IPS-18c (cell line): ENCODE results near the gene PMEPA1.

Source experiments
- H3K4me3 ChIP-seq: 2 replicates; pipeline ENCODE4 v1.7.0; 2013; ENCODE audit warnings: low read depth, mild to moderate bottlenecking, low read length, moderate library complexity; ENCODE audit not compliant: insufficient read depth
- H3K9me3 ChIP-seq: one replicate; pipeline ENCODE4 v1.6.1; 2013; ENCODE audit warnings: mild to moderate bottlenecking, low read length, moderate library complexity; ENCODE audit not compliant: control insufficient read depth, insufficient read depth

The PMEPA1 gene

DNA sequence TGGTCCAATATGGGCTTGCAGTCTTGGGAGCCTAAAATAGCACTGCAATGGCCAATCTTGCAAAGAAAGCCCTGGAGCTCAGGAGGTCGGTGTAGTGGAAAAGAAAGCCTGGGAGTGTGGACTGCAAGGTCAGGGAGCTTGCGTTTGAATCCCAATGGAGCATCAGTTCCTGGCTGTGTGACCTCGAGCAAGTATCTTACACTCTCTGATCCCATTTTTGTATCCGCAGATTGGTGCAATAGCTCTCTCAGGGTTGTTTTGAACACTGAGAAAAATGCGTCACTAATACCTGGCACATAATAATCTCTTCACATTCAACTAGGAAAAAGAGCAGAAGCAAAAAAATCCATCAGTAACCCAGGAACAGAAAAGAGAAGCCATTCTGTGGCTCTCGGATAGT is 7.3 kb downstream of the PMEPA1 start:
- no peak overlapping the region for H3K4me3 ChIP-seq
- H3K9me3 ChIP-seq, result peaks cover 3% of the 10 kb centered on the region

DNA sequence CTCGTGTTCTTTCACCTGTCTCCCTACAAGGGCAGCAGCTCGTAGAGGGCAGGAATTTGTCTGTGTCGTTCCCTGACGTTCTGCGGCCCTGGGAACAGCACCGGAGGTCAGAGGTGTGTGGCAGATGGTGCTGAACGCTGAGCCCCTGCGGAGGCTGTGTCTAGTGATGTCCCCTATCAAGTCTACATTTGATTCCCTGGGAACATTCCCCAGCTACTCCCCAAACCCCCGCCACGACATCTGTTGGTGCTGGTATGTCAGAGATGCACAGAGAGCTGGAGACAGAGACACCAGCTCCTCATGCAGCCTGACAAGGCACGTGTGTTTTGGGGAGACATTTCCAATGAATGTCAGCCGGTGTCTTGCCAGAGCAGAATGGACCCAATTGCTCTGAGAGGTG is 7.7 kb downstream of the PMEPA1 start:
- H3K4me3 ChIP-seq, result no peak overlapping the region

DNA sequence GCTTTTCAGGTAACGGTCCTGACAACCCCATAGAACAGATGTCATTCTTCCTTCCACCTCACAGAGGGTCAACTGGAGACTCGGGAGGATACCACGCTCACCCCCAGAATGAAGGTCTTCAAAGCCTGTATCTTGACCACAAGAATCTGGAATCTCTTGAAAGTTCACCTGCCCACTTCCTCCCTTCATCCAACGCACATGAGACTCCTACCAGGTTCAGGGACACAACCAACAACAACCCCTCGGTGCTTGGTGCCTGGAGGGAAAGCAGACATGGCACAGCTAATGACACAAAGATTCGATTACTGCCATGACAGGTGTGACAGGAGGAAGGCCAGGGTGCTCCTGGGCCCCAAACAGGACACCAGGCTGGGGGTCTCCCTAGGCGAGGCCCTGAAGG is 8.2 kb downstream of the PMEPA1 start:
- peaks cover 3% of the 10 kb centered on the region for H3K9me3 ChIP-seq
- H3K4me3 ChIP-seq, result no peak overlapping the region

More for the DNA sequence above, 7.7 kb downstream of the PMEPA1 start:
- peaks cover 3% of the 10 kb centered on the region for H3K9me3 ChIP-seq

DNA sequence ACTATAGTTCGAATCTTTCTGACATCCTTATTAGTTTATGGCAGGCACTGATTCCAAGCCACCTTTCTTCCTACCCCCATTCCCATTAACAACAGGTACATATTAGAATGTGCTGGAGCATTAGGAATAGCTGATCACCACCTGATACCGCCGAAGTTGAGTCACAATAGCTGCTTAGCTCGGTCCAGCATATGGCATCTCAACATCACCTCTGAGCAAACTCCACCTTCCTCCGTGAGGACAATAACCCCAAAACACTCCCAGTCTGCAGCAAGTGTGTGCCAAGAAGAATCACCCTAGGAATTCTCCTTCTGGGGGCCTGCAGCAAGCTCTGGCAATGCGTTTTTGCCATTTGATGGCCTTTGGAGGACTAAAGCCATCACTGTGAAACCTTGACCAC is 8.7 kb downstream of the PMEPA1 start:
- Histone ChIP-seq H3K9me3 (peaks cover 3% of the 10 kb centered on the region), H3K4me3 (no peak overlapping the region)

DNA sequence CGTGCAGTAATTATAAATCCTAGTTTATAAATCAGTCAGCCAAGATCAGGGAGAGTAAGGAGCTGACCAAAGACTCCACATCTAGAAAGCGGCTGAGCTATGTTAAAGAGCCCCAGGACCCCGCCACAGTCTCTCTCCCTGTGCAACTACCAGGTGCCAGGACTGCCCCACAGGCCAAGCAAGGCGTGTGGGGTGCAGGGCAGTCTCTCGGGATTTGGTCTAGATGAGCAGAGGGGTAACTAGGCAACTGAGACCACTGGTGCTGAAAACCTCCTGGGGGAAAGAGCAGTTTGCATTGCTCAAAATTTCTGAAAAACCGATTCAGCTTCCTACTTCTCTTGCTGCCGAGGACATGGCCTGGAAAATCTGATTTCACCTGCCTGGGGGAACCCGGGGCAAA is 10.4 kb downstream of the PMEPA1 start:
- H3K4me3 ChIP-seq, result no peak overlapping the region

DNA sequence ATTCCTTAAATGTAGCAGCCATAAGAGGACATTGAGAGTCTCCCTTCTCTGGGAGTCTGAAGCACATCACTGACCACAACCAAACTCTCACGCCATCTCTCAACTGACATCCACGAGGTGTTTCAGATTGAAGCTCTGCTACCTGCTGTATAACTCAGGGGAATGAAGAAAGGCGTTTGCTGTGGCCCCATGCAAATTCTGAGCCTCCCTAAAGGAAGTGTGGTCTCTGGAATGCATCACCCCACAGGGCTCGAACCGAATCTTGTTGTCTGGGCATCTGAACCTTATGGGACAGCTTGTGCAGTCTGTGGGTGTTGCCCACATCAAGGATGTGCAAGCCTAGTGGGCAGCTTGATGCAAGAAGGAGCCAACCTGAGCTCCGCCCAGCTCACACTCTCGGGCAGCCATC is 10.9 kb downstream of the PMEPA1 start:
- no peak overlapping the region for H3K4me3 ChIP-seq
- H3K9me3 ChIP-seq, result no peaks in the 10 kb centered on the region

More for the DNA sequence above, 10.4 kb downstream of the PMEPA1 start:
- no peaks in the 10 kb centered on the region for H3K9me3 ChIP-seq

DNA sequence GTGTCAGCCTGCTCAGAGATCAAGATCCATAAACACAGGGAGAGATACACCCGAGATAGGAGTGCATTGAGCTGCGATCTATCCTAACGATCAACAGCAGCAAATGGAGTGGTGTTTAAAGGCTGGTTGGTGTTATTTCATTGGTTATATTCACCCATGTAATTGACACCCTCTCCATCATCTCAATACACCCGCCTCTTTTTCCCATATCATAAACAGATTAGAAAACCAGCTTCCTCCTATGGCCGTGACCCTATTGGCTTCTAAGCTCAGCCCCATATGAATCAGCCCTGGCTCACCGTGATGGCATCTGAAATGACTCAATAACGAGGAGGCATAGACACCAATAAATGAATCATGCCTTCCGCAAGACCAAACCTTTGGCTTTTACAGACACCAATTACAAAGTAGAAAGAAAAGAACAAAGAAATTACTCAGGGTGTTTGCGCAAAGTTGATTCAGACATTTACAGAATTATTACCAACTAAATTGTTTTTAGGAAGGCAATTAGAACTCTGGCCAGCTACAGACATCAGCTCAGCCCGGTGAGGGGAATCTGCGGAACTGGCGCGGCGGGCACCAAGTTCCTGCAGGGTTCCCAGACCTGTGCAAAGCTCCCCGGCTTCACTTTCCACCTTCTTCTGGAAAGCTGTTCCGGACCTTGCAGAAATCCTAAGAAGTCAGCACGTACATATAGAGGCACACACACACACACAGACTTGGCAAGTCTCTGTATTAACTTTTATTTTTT is 11.5 kb downstream of the PMEPA1 start:
- Histone ChIP-seq H3K4me3 (no peak overlapping the region), H3K9me3 (no peaks in the 10 kb centered on the region)

DNA sequence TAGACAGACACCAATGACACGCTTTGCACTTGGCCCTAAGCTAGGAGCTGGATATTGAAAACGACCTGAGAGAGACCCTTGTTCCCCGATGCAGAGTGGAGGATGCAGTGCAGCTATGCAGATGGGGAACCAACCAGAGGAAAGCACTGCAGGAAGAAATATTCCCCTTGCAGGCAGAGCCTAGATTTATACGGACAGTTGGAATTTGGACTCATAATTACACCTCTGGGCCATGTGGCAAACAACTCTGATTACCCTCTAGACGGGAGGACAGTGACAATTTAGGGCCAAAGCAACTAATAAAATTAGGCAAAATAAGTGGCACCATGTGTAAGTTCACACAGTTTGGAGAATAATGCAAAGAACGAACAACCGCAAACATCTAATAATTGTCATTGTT is 12.3 kb downstream of the PMEPA1 start:
- no peaks in the 10 kb centered on the region for H3K9me3 ChIP-seq

DNA sequence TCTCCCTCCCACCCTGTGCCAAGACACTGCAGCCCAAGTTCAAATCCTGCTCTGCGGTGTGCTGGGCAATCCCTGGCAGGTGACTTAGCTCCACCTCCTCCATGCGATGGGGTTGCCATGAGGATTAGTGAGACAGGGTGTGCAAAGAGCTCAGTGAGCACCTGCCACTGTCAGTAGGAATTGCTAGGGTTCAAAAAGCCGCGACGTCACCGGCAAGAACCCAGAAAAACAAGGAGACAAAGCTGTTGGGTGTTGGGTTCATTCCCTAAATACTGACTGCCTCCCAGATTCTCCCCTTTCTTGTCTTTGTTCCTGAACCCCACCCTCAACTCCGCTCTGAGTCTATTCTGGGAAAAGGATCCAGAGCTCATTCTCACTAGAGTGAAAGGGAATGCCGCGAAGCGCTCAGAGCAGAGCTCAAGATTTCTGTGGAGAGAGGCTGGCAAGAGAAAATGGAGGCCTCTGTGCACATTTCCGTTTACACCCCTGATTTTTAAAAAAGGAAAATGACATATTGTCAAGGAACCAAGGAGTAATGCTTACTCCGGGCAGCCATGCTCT is 13.3 kb downstream of the PMEPA1 start:
- no peak overlapping the region for H3K4me3 ChIP-seq
- H3K9me3 ChIP-seq, result no peaks in the 10 kb centered on the region

More for the DNA sequence above, 12.3 kb downstream of the PMEPA1 start:
- no peak overlapping the region for H3K4me3 ChIP-seq

DNA sequence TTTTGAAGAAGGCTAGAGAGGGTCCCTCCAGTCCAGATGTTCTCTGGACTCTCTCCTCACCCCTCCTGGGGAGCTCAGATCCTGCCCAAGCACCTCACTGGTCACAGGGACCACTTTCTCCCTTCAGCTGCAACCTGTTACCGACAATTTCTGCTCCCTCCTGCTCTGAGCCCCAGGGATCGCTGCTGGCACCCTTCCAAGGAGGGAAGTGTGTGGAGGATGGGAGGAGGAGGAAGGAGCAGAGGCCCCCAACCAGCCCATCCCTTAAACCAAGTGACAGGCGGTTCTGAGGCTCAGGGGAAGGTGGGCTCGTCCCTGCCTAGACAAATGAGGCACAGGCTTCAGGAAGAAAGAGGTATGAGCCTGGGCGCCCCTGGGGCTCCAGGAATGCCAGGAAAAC is 13.9 kb downstream of the PMEPA1 start:
- Histone ChIP-seq H3K9me3 (no peaks in the 10 kb centered on the region), H3K4me3 (no peak overlapping the region)

DNA sequence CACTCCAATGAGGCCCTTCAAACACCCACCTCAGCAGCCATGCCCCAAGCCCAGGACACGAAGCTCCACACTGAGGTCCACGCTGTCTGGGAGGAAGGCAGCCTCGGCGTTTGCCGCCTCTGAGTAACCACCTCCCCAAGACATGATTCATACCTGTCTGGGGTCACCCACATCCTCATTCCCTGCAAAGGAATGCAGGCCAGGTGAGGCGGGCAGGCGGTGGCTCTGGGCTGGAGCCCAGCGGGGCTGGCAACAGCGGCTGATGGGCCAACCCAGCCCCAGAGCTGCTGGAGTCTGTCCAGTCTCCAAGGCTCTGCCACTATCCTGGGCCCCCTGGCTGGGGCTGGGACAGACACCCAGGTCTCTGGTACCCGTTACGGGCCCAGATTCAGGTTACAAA is 14.8 kb downstream of the PMEPA1 start:
- no peaks in the 10 kb centered on the region for H3K9me3 ChIP-seq
- H3K4me3 ChIP-seq, result no peak overlapping the region

DNA sequence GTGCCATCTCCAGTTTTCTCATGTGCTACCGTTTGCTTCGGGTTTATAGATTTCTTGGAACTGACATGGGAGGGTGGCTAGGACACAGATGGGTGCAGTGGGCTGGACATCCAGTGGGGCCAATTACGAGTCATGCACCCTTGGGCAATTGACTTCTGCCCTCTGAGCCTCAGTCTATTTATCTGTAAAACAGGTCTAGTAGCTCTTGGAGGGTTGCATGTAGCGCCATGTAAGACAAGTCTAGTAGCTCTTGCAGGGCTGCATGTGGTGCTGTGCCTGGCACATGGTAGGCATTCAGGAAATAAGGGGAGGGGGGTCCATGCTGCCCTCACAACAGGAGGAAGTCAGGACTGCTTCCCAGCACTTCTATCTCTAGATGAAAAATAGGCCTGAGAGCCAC is 15.3 kb downstream of the PMEPA1 start:
- Histone ChIP-seq H3K9me3 (no peaks in the 10 kb centered on the region), H3K4me3 (no peak overlapping the region)

DNA sequence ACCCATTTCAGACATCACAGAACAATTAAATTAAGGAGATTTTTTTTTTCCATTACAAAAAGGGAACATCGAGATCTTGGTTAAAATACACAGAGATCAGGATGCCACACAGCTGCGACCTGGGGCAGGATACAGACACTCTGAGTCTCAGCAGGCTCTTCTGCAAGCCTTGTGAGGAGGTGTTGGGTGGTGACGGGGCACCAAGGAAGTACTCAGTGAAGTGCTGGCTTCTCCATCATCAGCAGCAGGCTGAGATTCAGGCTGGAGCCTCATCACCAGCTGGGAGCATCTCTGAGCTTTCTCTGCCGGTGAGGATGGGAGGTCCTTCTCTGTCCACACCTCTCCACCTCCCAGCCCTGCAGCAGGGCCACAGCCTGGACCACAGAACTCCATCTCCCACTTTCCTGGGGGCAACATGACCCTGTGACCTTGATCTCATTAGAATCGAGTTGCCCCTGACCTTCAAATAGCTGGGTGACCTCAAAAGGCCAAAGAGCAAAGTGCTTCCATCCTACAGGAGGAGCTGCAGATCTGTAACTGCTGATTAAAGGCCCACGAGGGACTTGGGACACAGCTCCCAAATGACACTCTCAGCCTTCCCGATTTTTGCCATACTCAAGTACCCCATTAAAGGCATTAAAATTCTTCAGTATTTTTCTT is 16.0 kb downstream of the PMEPA1 start:
- H3K4me3 ChIP-seq, result no peak overlapping the region

DNA sequence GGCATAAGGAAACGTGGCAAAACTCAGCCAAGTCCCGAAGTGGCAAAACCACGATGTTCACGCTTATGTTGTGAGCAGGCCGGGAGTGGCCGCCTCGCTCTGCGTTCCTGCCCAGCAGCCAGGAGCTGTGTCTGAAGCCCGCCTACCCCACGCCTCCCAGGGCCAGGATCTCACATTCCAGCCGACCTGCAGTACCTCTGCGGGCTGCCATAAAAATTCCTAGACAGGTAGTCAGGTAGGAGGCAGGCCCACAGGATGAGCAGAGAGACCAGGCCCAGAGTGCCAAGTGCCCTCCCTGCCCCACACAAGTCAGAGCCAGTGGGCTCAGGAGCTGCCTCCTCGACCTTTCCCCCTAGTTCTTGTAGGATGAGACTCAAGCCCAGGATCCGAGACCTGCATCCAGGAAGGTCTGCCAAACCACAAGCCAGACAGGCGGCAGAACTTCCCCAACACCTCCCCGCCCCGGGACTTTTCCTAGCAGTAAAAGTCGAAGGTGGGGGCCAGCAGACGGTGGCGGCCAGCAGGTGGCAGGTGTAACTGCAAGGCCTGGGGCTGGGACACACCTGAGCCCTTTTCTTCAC is 16.7 kb downstream of the PMEPA1 start:
- no peak overlapping the region for H3K4me3 ChIP-seq
- no peaks in the 10 kb centered on the region for H3K9me3 ChIP-seq

More for the DNA sequence above, 16.0 kb downstream of the PMEPA1 start:
- H3K9me3 ChIP-seq, result no peaks in the 10 kb centered on the region

DNA sequence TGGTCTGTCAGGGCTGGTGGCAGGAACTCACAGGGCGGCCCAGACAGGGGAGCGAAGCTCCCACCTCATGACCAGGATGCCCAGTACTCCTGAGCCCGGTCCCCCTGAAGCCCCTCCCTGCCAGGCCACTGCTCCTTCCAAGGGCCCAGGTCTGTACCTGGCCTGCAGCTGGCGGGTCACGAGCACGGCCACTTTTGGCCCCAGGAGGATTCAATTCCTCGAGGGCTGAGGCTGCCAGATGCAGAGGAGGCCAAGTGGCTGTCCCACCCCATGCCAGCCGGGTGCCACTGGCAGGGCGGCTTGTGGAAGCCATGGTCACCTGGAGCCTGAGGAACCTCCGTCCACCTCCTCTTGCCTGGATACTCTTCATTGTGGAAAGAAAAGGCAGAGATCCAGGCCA is 17.4 kb downstream of the PMEPA1 start:
- H3K4me3 ChIP-seq, result no peak overlapping the region
- no peaks in the 10 kb centered on the region for H3K9me3 ChIP-seq

DNA sequence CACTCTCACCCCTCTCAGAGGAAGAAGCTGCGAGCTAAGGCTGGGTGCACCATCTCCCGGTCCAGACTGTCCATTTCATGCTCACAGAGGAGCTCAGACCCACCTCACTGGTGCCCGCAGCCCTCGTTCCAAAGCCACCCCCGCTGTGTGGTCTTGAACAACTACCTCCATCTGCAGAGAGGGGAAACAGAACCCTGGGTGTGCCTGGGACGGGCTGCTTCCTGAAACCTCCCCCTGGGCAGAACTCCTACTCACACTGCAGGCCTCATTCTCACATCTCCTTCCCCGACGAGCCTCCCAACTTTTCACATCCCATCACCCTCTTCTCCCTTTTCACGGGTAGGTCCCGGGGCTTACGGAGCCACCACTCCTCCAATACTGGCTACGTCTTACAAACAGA is 18.1 kb downstream of the PMEPA1 start:
- no peaks in the 10 kb centered on the region for H3K9me3 ChIP-seq
- no peak overlapping the region for H3K4me3 ChIP-seq

DNA sequence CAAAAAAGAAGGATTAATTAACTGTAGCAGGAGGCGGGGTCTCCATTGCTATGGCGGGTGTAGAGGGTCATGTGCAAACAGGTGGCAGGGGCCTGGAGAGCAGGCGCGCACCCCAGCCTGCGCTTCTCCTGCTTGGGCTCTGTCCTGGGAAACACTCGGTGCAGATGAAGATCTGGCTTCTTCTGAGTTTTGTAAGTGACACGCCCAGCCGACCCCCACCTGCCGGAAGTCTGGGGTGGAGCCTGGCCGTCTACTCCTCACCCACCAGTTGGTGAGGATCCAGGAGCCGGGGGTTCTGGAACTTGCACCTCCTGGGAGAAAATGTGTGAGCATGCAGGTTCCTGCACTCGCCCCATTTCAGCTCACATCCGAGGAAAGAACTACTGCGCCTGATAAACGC is 19.3 kb downstream of the PMEPA1 start:
- no peak overlapping the region for H3K4me3 ChIP-seq
- H3K9me3 ChIP-seq, result no peaks in the 10 kb centered on the region
